GM12891 (cell line): ENCODE results near the gene GBF1.

Source experiments
- DNase-seq: peaks from one replicate; pipeline ENCODE4 v3.0.0; 2011; ENCODE audit warnings: low spot score; ENCODE audit not compliant: insufficient read length
- FAIRE-seq: peaks from 2 replicates; lab custom pipeline; 2011; peaks lifted over from hg19 to GRCh38; lab: Jason Lieb, UNC
- PAX5 ChIP-seq: IDR thresholded peaks from 2 replicates; pipeline ENCODE4 v1.6.1; 2011; ENCODE audit warnings: low read length, moderate library complexity, mild to moderate bottlenecking; ENCODE audit not compliant: insufficient read depth, severe bottlenecking
- POLR2A ChIP-seq: IDR thresholded peaks from 2 replicates; pipeline ENCODE4 v1.6.1; 2011; ENCODE audit warnings: low read depth, low read length, control low read depth
- POLR2AphosphoS5 ChIP-seq: IDR thresholded peaks from 2 replicates; pipeline ENCODE4 v1.6.1; 2011; ENCODE audit warnings: low read depth, low read length, control low read depth
- POU2F2 ChIP-seq: IDR thresholded peaks from 2 replicates; pipeline ENCODE4 v1.6.1; 2011; ENCODE audit warnings: low read depth, mild to moderate bottlenecking, control low read depth, low read length, moderate library complexity
- SPI1 ChIP-seq: IDR thresholded peaks from 2 replicates; pipeline ENCODE4 v1.6.1; 2011; ENCODE audit warnings: low read depth, low read length, control low read depth
- TAF1 ChIP-seq: IDR thresholded peaks from 2 replicates; pipeline ENCODE4 v1.6.1; 2011; ENCODE audit warnings: low read depth, low read length, control low read depth

Gene GBF1

DNA sequence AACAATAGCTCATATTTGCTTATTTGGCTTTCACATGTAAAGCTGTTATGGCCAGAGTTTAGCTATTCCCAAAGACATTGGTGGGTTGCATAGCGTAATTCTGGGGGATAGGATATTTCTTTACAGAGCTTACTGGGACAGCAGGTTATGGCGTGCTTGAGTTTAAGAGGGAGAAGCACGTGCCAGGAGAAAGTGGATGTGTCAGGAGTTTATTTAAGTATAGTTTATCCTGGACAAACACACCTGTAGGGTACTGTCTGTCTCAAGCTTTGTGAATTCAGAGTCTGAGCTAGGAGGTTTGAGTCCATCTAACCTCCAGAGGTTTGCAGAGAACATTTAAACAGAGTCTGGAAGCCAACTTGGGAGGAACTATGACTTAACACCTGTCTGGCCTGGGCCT lies 21.3 kb downstream of the GBF1 start:
- no peak for FAIRE-seq
- DNase-seq = no peak
- TF ChIP-seq SPI1 (no peak), POLR2A (no peak), PAX5 (no peak)

GRCh38 chr10:102267748-102268147 lies 22.4 kb downstream of the GBF1 start:
- TF ChIP-seq PAX5 = no peak
- no peak for TF ChIP-seq POLR2A
- FAIRE-seq (no peak), DNase-seq (no peak)

- DNase-seq (no peak), FAIRE-seq (peak; percentile 59)
- TF ChIP-seq SPI1 (no peak), TAF1 (no peak), POLR2AphosphoS5 (no peak), POLR2A (no peak), POU2F2 (no peak), PAX5 (no peak)
Observed at GRCh38 chr10:102268375-102268888, 23.1 kb downstream of the GBF1 start.

DNA sequence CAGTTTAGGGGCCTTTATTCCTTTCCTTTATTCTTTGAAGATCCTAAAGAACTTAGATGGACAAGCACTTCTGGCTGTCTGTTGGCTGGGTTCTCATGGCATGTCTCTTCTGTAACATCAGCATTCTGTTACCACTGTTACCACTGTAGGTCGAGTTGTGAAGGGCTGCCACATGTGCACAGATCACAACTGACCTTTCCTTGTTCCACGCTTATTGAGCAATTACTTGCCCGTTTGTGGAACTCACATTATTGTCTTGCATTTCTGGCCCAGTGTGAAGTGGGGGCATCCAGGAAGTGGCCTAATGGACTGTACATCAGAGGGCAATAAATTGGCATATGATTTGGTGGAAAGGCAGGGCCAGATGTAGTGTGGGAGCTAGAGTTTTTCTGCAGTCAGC lies 23.7 kb downstream of the GBF1 start:
- FAIRE-seq (no peak), DNase-seq (no peak)
- TF ChIP-seq TAF1 (no peak), POLR2AphosphoS5 (no peak), SPI1 (no peak), PAX5 (no peak)

GRCh38 chr10:102274062-102274461 lies 28.7 kb downstream of the GBF1 start:
- TF ChIP-seq SPI1 = no peak
- TF ChIP-seq POLR2AphosphoS5 = no peak
- TF ChIP-seq POU2F2 = no peak
- TF ChIP-seq TAF1 = no peak
- no peak for TF ChIP-seq POLR2A
- no peak for TF ChIP-seq PAX5
- no peak for FAIRE-seq
- no peak for DNase-seq

GRCh38 chr10:102275343-102275742 lies 30.0 kb downstream of the GBF1 start:
- no peak for DNase-seq
- no peak for FAIRE-seq
- TF ChIP-seq POU2F2 (no peak), PAX5 (no peak), SPI1 (no peak), POLR2A (no peak), POLR2AphosphoS5 (no peak), TAF1 (no peak)

DNA sequence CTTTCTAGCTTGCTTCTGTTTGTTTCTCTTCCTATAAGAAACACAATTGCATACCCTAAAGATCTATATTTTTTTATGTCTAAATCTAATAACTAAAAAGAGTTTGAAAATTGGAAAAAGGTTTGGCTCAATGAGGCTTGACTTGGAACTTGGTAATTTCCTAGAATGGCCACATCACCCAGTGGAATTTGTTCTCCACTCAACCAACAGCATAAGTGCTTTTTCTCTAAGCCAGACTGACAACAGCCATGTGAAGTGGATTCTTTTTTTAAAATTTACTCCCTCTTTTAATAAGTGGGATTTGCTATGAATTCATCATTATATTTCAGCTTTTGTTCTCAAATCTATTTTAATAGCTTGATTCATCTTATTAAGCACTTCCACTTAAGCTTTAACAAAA lies 33.8 kb downstream of the GBF1 start:
- DNase-seq (no peak), FAIRE-seq (no peak)
- no peak for TF ChIP-seq PAX5

DNA sequence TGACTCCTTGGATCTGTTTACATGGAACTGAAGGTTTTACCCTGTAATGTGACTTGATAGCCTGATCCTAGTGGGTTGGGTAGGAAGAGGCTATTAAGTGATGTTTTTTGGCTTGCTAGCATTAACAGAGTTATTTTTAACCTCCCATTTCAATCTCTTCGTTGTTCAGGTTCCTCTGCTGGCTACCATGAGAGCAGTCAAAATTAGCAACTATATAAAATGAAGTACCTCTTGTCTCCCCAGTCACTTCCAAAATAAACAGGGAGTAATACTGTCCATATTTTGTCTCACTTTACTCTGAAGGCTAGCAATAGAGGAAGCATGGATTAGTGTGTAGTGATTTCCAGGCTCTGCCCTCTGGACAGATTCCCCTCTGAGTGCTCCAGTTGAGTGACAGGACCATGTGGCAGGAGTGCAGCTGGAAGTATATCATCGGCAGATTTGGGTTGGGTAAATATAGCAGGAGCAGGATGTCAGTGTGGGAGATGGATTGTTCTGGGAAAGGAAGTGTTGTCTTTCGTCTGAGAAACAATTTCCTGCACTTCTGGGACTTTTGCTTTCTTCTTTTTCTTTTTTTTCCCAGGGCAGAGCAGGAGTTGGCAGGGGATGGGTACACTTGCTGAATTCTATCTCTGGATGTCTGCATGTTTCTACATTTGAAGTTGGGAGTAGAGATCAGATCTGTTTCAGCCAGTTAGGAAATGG lies 35.2 kb downstream of the GBF1 start:
- no peak for TF ChIP-seq POLR2A
- TF ChIP-seq POU2F2 = no peak
- no peak for TF ChIP-seq SPI1
- TF ChIP-seq POLR2AphosphoS5 = no peak
- no peak for TF ChIP-seq PAX5
- TF ChIP-seq TAF1 = no peak
- DNase-seq = no peak
- peak; percentile 58 for FAIRE-seq

GRCh38 chr10:102281102-102281487 lies 35.8 kb downstream of the GBF1 start:
- TF ChIP-seq SPI1 (no peak), TAF1 (no peak), PAX5 (no peak), POLR2A (no peak), POU2F2 (no peak), POLR2AphosphoS5 (no peak)
- FAIRE-seq (no peak), DNase-seq (no peak)

DNA sequence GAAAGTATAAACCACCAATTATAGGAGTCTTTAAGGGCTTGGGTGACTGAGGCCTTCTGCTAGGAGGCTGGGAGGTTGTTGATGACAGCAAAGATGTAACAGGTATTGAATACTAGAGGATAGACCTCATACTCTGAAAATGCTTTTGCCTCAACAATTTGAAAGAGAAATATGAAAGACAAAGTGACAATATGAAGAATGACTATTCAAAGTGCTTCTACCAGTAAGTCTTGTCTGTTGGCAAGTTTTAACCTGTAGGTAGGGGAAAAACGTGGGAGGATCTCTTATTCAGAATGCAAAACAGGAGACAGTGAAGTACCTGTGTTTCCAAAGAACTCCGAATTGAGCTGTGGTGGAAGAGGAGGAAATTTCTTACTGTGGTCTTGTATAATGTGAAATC lies 38.2 kb downstream of the GBF1 start:
- TF ChIP-seq POLR2AphosphoS5 (no peak), POLR2A (no peak), POU2F2 (no peak), SPI1 (no peak)
- DNase-seq (no peak), FAIRE-seq (peak; percentile 75)

- TF ChIP-seq SPI1 (no peak), POLR2A (no peak), POU2F2 (no peak), POLR2AphosphoS5 (no peak), TAF1 (no peak), PAX5 (no peak)
Observed at GRCh38 chr10:102283890-102284289, 38.6 kb downstream of the GBF1 start.

More at GRCh38 chr10:102283890-102284289, 38.6 kb downstream of the GBF1 start:
- FAIRE-seq = no peak
- DNase-seq = no peak
